Tibial nerve (tissue), 4 donors: ENCODE measurements around the gene BRIX1.

Experiments
- CTCF ChIP-seq, 5 experiments: fragments of 200-600 bp in 3 of 5; fragments of 450-650 bp in 2 of 5; sonication (generic) in 3 of 5; IDR thresholded peaks; one replicate each; pipeline ENCODE4 v1.5.1; 2016 to 2019; ENCODE audit warnings: antibody characterized with exemption in 5 of 5, mild to moderate bottlenecking in 3 of 5, moderate library complexity in 2 of 5
- EP300 ChIP-seq, 2 donors: sonication (generic); formaldehyde crosslinking; IDR thresholded peaks; one replicate each; pipeline ENCODE4 v1.6.1; 2017; ENCODE audit warnings: antibody characterized with exemption in 2 of 2, mild to moderate bottlenecking in 1 of 2
- POLR2A ChIP-seq, 2 donors: fragments of 450-650 bp; IDR thresholded peaks; one replicate each; pipeline ENCODE4 v1.6.1; 2017; ENCODE audit warnings: antibody characterized with exemption in 2 of 2, mild to moderate bottlenecking in 2 of 2, moderate library complexity in 2 of 2

- TF ChIP-seq CTCF (IDR thresholded peaks at IDR 0.05) (no peak), POLR2A (IDR thresholded peaks at IDR 0.05) (no peak), EP300 (IDR thresholded peaks at IDR 0.05) (no peak)
These were observed 8.9 kb downstream of the BRIX1 start for GRCh38 chr5:34924462-34924765.
